ENCODE data around the gene PRPF38A. TPM values are rescaled to one million over a fixed set of nuclear protein-coding genes. Genes with fewer than 3 reads are reported as not detected.
A peak's percentile ranks its signal among the peaks of the same experiment; 100 is the strongest.

Gene PRPF38A
- 10.4 TPM for total RNA-seq

GRCh38 chr1:52404116-52404974 is at the start of gene PRPF38A, which contains the start of gene ORC1:
Gene PRPF38A (plus strand): TSS chr1:52404602. CDS start chr1:52404750, 148 bp downstream.
Gene ORC1 (minus strand): TSS chr1:52404423. CDS start chr1:52402223, 2,200 bp downstream.
- peaks cover 12 to 19% (median 15%) of the 10 kb centered on the region in 3 donors for H3K36me3 ChIP-seq (ENCODE audit: control insufficient read depth in 3 of 3, insufficient read depth in 3 of 3, low read length in 3 of 3)
- no peaks in the 10 kb centered on the region for H3K27me3 ChIP-seq (ENCODE audit: control insufficient read depth in 3 of 3, insufficient read depth in 3 of 3, low read length in 3 of 3)
- H3K4me3 ChIP-seq (ENCODE audit: low read length in 3 of 3): peak within 1 kb of the TSS; percentile 98 to 99 (median 99)
- peak within 1 kb of the TSS; percentile 92 for H3K27ac ChIP-seq (ENCODE audit: low read depth, low read length)
- peak within 1 kb of the TSS; percentile 90 to 97 (median 96) for H3K9ac ChIP-seq (ENCODE audit: low read depth in 1 of 3, low read length in 3 of 3)
- H3K9me3 ChIP-seq (ENCODE audit: control insufficient read depth in 3 of 3, low read length in 3 of 3): no peaks in the 10 kb centered on the region
- H3K4me1 ChIP-seq (ENCODE audit: control insufficient read depth in 3 of 3, insufficient read depth in 3 of 3, low read length in 3 of 3): peaks cover 12 to 21% (median 15%) of the 10 kb centered on the region in 3 donors

GRCh38 chr1:52355436-52355835 is 49.0 kb upstream of the PRPF38A start:
- no peak overlapping the region for H3K4me3 ChIP-seq (ENCODE audit: low read length in 3 of 3)
- H3K9ac ChIP-seq (ENCODE audit: low read depth in 1 of 3, low read length in 3 of 3): no peak overlapping the region

GRCh38 chr1:52355847-52356505 is 48.4 kb upstream of the PRPF38A start:
- no peaks in the 10 kb centered on the region for H3K27me3 ChIP-seq (ENCODE audit: control insufficient read depth in 3 of 3, insufficient read depth in 3 of 3, low read length in 3 of 3)
- H3K36me3 ChIP-seq (ENCODE audit: control insufficient read depth in 3 of 3, insufficient read depth in 3 of 3, low read length in 3 of 3): peaks cover 84 to 89% (median 86%) of the 10 kb centered on the region in 3 donors
- H3K9me3 ChIP-seq (ENCODE audit: control insufficient read depth in 3 of 3, low read length in 3 of 3): no peaks in the 10 kb centered on the region
- H3K4me3 ChIP-seq (ENCODE audit: low read length in 3 of 3): no peak overlapping the region
- no peak overlapping the region for H3K9ac ChIP-seq (ENCODE audit: low read depth in 1 of 3, low read length in 3 of 3)
- no peak overlapping the region for H3K27ac ChIP-seq (ENCODE audit: low read depth, low read length)
- H3K4me1 ChIP-seq (ENCODE audit: control insufficient read depth in 3 of 3, insufficient read depth in 3 of 3, low read length in 3 of 3): no peaks in the 10 kb centered on the region

More at GRCh38 chr1:52355436-52355835, 49.0 kb upstream of the PRPF38A start:
- Histone ChIP-seq H3K27me3 (ENCODE audit: control insufficient read depth in 3 of 3, insufficient read depth in 3 of 3, low read length in 3 of 3) (no peaks in the 10 kb centered on the region), H3K4me1 (ENCODE audit: control insufficient read depth in 3 of 3, insufficient read depth in 3 of 3, low read length in 3 of 3) (no peaks in the 10 kb centered on the region), H3K36me3 (ENCODE audit: control insufficient read depth in 3 of 3, insufficient read depth in 3 of 3, low read length in 3 of 3) (peaks cover 79 to 84% (median 83%) of the 10 kb centered on the region in 3 donors), H3K9me3 (ENCODE audit: control insufficient read depth in 3 of 3, low read length in 3 of 3) (no peaks in the 10 kb centered on the region), H3K27ac (ENCODE audit: low read depth, low read length) (no peak overlapping the region)

- no peaks in the 10 kb centered on the region for H3K9me3 ChIP-seq (ENCODE audit: control insufficient read depth in 3 of 3, low read length in 3 of 3)
- H3K4me3 ChIP-seq (ENCODE audit: low read length in 3 of 3): no peak overlapping the region
- H3K27ac ChIP-seq (ENCODE audit: low read depth, low read length): no peak overlapping the region
- no peak overlapping the region for H3K9ac ChIP-seq (ENCODE audit: low read depth in 1 of 3, low read length in 3 of 3)
- peaks cover 93 to 98% (median 94%) of the 10 kb centered on the region in 3 donors for H3K36me3 ChIP-seq (ENCODE audit: control insufficient read depth in 3 of 3, insufficient read depth in 3 of 3, low read length in 3 of 3)
- no peaks in the 10 kb centered on the region for H3K27me3 ChIP-seq (ENCODE audit: control insufficient read depth in 3 of 3, insufficient read depth in 3 of 3, low read length in 3 of 3)
- no peaks in the 10 kb centered on the region for H3K4me1 ChIP-seq (ENCODE audit: control insufficient read depth in 3 of 3, insufficient read depth in 3 of 3, low read length in 3 of 3)
Measured at GRCh38 chr1:52356818-52357355, 47.5 kb upstream of the PRPF38A start.

GRCh38 chr1:52357397-52357796 is 47.0 kb upstream of the PRPF38A start:
- H3K27me3 ChIP-seq (ENCODE audit: control insufficient read depth in 3 of 3, insufficient read depth in 3 of 3, low read length in 3 of 3): no peaks in the 10 kb centered on the region
- H3K4me1 ChIP-seq (ENCODE audit: control insufficient read depth in 3 of 3, insufficient read depth in 3 of 3, low read length in 3 of 3): no peaks in the 10 kb centered on the region
- H3K27ac ChIP-seq (ENCODE audit: low read depth, low read length): no peak overlapping the region
- H3K36me3 ChIP-seq (ENCODE audit: control insufficient read depth in 3 of 3, insufficient read depth in 3 of 3, low read length in 3 of 3): peaks cover 99% of the 10 kb centered on the region in 3 donors
- H3K9me3 ChIP-seq (ENCODE audit: control insufficient read depth in 3 of 3, low read length in 3 of 3): no peaks in the 10 kb centered on the region
- H3K4me3 ChIP-seq (ENCODE audit: low read length in 3 of 3): no peak overlapping the region
- no peak overlapping the region for H3K9ac ChIP-seq (ENCODE audit: low read depth in 1 of 3, low read length in 3 of 3)

- no peak overlapping the region for H3K9ac ChIP-seq (ENCODE audit: low read depth in 1 of 3, low read length in 3 of 3)
- no peaks in the 10 kb centered on the region for H3K27me3 ChIP-seq (ENCODE audit: control insufficient read depth in 3 of 3, insufficient read depth in 3 of 3, low read length in 3 of 3)
- H3K4me3 ChIP-seq (ENCODE audit: low read length in 3 of 3): no peak overlapping the region
- peaks cover 89 to 93% (median 90%) of the 10 kb centered on the region in 3 donors for H3K36me3 ChIP-seq (ENCODE audit: control insufficient read depth in 3 of 3, insufficient read depth in 3 of 3, low read length in 3 of 3)
- H3K27ac ChIP-seq (ENCODE audit: low read depth, low read length): no peak overlapping the region
- H3K4me1 ChIP-seq (ENCODE audit: control insufficient read depth in 3 of 3, insufficient read depth in 3 of 3, low read length in 3 of 3): peaks cover 0 to under 1% (median under 1%) of the 10 kb centered on the region in 3 donors
- no peaks in the 10 kb centered on the region for H3K9me3 ChIP-seq (ENCODE audit: control insufficient read depth in 3 of 3, low read length in 3 of 3)
Measured at GRCh38 chr1:52358851-52359497, 45.4 kb upstream of the PRPF38A start.

GRCh38 chr1:52359676-52360594 is 44.5 kb upstream of the PRPF38A start:
- Histone ChIP-seq H3K27me3 (ENCODE audit: control insufficient read depth in 3 of 3, insufficient read depth in 3 of 3, low read length in 3 of 3) (no peaks in the 10 kb centered on the region), H3K36me3 (ENCODE audit: control insufficient read depth in 3 of 3, insufficient read depth in 3 of 3, low read length in 3 of 3) (peaks cover 79 to 88% (median 86%) of the 10 kb centered on the region in 3 donors), H3K9ac (ENCODE audit: low read depth in 1 of 3, low read length in 3 of 3) (no peak overlapping the region), H3K4me1 (ENCODE audit: control insufficient read depth in 3 of 3, insufficient read depth in 3 of 3, low read length in 3 of 3) (peaks cover 6 to 10% (median 10%) of the 10 kb centered on the region in 3 donors), H3K27ac (ENCODE audit: low read depth, low read length) (no peak overlapping the region), H3K4me3 (ENCODE audit: low read length in 3 of 3) (no peak overlapping the region), H3K9me3 (ENCODE audit: control insufficient read depth in 3 of 3, low read length in 3 of 3) (no peaks in the 10 kb centered on the region)

- no peaks in the 10 kb centered on the region for H3K9me3 ChIP-seq (ENCODE audit: control insufficient read depth in 3 of 3, low read length in 3 of 3)
- H3K36me3 ChIP-seq (ENCODE audit: control insufficient read depth in 3 of 3, insufficient read depth in 3 of 3, low read length in 3 of 3): peaks cover 73 to 81% (median 79%) of the 10 kb centered on the region in 3 donors
Measured at GRCh38 chr1:52360595-52360968, 43.8 kb upstream of the PRPF38A start.

More at GRCh38 chr1:52360595-52360968, 43.8 kb upstream of the PRPF38A start:
- H3K9ac ChIP-seq (ENCODE audit: low read depth in 1 of 3, low read length in 3 of 3): no peak overlapping the region
- no peak overlapping the region for H3K4me3 ChIP-seq (ENCODE audit: low read length in 3 of 3)
- H3K27ac ChIP-seq (ENCODE audit: low read depth, low read length): no peak overlapping the region
- peaks cover 10 to 16% (median 16%) of the 10 kb centered on the region in 3 donors for H3K4me1 ChIP-seq (ENCODE audit: control insufficient read depth in 3 of 3, insufficient read depth in 3 of 3, low read length in 3 of 3)
- no peaks in the 10 kb centered on the region for H3K27me3 ChIP-seq (ENCODE audit: control insufficient read depth in 3 of 3, insufficient read depth in 3 of 3, low read length in 3 of 3)
